Measurements from ENCODE around the gene SORCS3.

SORCS3 gene

GRCh38 chr10:104807581-104808310 lies 166.7 kb downstream of the SORCS3 start:
- no peaks in the 10 kb centered on the region for H3K4me1 ChIP-seq (ENCODE audit: insufficient read depth, low read length)
- DNase-seq (no peak), ATAC-seq (ENCODE audit: insufficient read depth, low read depth) (no peak)
- no peak overlapping the region for H3K9ac ChIP-seq (ENCODE audit: low read depth, low read length)
- H3K9me3 ChIP-seq (ENCODE audit: insufficient read depth, low read length, severe bottlenecking) = no peaks in the 10 kb centered on the region
- no peaks in the 10 kb centered on the region for H3K79me2 ChIP-seq (ENCODE audit: insufficient read depth, low read length)
- TF ChIP-seq CTCF (IDR thresholded peaks at IDR 0.05; ENCODE audit: borderline replicate concordance, extremely low read depth, low read length, poor library complexity, severe bottlenecking) (no peak), EZH2 (IDR thresholded peaks at IDR 0.05; ENCODE audit: borderline replicate concordance, low read depth, low read length, severe bottlenecking) (no peak)
- H3K27me3 ChIP-seq (ENCODE audit: insufficient read depth, low read length, poor library complexity) = no peaks in the 10 kb centered on the region
- no peak overlapping the region for H3K4me2 ChIP-seq (ENCODE audit: insufficient read depth, low read length)
- H3K27ac ChIP-seq (ENCODE audit: low read length) = no peak overlapping the region
- H3K36me3 ChIP-seq (ENCODE audit: insufficient read depth, low read length) = no peaks in the 10 kb centered on the region
- H3K4me3 ChIP-seq (ENCODE audit: low read depth in 1 of 2, low read length in 2 of 2) = no peak overlapping the region
- H2AFZ ChIP-seq (ENCODE audit: low read depth, low read length) = no peak overlapping the region
- no peaks in the 10 kb centered on the region for H4K20me1 ChIP-seq (ENCODE audit: insufficient read depth, low read length)

DNA sequence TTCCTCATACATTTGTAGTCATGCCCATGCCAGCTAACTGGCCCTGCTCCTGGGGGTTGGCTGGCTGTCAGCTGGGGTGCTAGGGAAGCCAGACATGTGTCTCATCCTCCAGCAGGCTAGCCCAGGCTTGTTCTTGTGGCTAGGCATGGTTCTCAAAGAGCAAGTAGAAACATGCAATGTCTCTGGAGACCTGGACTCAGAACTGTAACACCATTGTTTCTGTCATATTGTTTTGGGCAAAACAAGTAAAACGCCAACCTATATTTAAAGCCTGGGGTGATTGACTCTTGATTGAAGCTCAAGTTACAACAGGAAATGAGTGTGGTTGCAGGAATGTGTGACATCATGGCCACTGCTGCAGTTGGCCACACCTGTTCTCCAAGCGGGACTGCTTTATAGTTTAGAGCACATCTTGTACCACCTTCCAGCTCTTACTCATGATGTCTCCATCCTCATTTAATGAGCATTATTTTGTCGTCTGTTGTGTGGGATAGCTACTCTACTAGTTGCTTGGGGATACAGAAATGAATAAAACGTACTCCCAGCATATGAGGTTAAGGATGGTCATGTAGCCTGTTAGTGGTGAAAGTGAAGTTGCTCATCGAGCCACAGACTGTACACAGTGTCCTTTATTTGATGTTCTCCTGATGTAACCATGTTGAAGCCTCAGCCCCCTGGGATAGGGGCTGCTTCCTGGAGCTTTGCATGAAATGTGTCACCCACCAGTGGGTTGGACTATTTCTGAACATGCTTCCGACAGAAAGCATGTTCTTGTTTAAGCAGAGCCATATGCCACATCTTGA lies 168.4 kb downstream of the SORCS3 start:
- H3K27ac ChIP-seq (ENCODE audit: low read length) = no peak overlapping the region
- H4K20me1 ChIP-seq (ENCODE audit: insufficient read depth, low read length) = no peaks in the 10 kb centered on the region
- no peaks in the 10 kb centered on the region for H3K4me1 ChIP-seq (ENCODE audit: insufficient read depth, low read length)
- ATAC-seq (ENCODE audit: insufficient read depth, low read depth) (no peak), DNase-seq (peak; percentile 4)
- H2AFZ ChIP-seq (ENCODE audit: low read depth, low read length) = no peak overlapping the region
- no peaks in the 10 kb centered on the region for H3K27me3 ChIP-seq (ENCODE audit: insufficient read depth, low read length, poor library complexity)
- TF ChIP-seq EZH2 (IDR thresholded peaks at IDR 0.05; ENCODE audit: borderline replicate concordance, low read depth, low read length, severe bottlenecking) (no peak), CTCF (IDR thresholded peaks at IDR 0.05; ENCODE audit: borderline replicate concordance, extremely low read depth, low read length, poor library complexity, severe bottlenecking) (no peak)
- no peaks in the 10 kb centered on the region for H3K79me2 ChIP-seq (ENCODE audit: insufficient read depth, low read length)
- H3K9ac ChIP-seq (ENCODE audit: low read depth, low read length) = no peak overlapping the region
- H3K4me3 ChIP-seq (ENCODE audit: low read depth in 1 of 2, low read length in 2 of 2) = no peak overlapping the region
- no peaks in the 10 kb centered on the region for H3K9me3 ChIP-seq (ENCODE audit: insufficient read depth, low read length, severe bottlenecking)
- H3K36me3 ChIP-seq (ENCODE audit: insufficient read depth, low read length) = no peaks in the 10 kb centered on the region
- H3K4me2 ChIP-seq (ENCODE audit: insufficient read depth, low read length) = no peak overlapping the region

DNA sequence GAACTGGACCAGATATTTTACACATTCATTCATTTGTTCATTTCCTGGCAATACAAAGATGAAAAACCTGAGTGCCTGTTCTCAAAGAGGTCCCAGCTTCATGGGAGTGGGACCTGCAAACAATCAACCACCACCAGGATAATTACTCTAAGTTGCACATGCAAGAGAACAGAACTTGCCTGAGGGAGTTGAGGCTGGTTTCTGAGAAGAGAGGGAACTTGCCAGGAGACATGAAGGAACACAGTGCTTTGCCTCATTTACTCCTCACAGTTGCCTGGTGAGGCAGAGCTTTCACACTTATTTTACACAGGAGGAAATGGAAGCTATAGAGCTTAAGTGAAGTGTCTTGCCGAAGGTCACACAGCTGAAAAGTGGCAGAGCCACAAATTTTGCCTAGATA lies 170.1 kb downstream of the SORCS3 start:
- Histone ChIP-seq H4K20me1 (ENCODE audit: insufficient read depth, low read length) (no peaks in the 10 kb centered on the region), H3K79me2 (ENCODE audit: insufficient read depth, low read length) (no peaks in the 10 kb centered on the region), H3K9me3 (ENCODE audit: insufficient read depth, low read length, severe bottlenecking) (no peaks in the 10 kb centered on the region), H3K27me3 (ENCODE audit: insufficient read depth, low read length, poor library complexity) (no peaks in the 10 kb centered on the region), H3K27ac (ENCODE audit: low read length) (no peak overlapping the region), H3K4me3 (ENCODE audit: low read depth in 1 of 2, low read length in 2 of 2) (no peak overlapping the region), H2AFZ (ENCODE audit: low read depth, low read length) (no peak overlapping the region), H3K36me3 (ENCODE audit: insufficient read depth, low read length) (no peaks in the 10 kb centered on the region), H3K4me2 (ENCODE audit: insufficient read depth, low read length) (no peak overlapping the region), H3K4me1 (ENCODE audit: insufficient read depth, low read length) (no peaks in the 10 kb centered on the region), H3K9ac (ENCODE audit: low read depth, low read length) (no peak overlapping the region)
- DNase-seq (no peak), ATAC-seq (ENCODE audit: insufficient read depth, low read depth) (no peak)
- TF ChIP-seq EZH2 (IDR thresholded peaks at IDR 0.05; ENCODE audit: borderline replicate concordance, low read depth, low read length, severe bottlenecking) = no peak
- no peak for TF ChIP-seq CTCF (IDR thresholded peaks at IDR 0.05; ENCODE audit: borderline replicate concordance, extremely low read depth, low read length, poor library complexity, severe bottlenecking)
